HG03558 (cell line): ENCODE measurements around the gene KRTCAP2.
"Not testable (repeated sequence)": the region's sequence is repeated elsewhere in the genome, so short reads cannot be mapped to it uniquely, and the experiment has no call there.

ENCODE experiments used
- ATAC-seq: cut with Tn5 transposase; IDR thresholded peaks from one replicate; pipeline ENCODE4 v1.9.1; 2021; ENCODE audit warnings: moderate number of reproducible peaks; ENCODE audit not compliant: unreplicated experiment; ENCODE audit errors: extremely low read depth

Gene KRTCAP2

DNA sequence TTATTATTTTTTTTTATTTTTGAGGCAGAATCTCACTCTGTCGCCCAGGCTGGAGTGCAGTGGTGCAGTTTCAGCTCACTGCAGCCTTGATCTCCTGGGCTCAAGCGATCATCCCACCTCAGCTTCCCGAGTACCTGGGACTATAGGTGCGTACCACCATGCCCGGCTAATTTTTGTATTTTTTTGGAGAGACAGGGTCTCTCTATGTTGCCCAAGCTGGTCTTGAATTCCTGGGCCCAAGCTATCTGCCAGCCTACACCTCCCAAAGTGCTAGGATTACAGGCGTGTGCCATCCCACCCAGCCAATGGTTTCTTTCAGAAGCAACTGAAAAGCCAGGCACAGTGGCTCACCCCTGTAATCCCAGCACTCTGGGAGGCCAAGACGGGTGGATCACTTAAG, 2.3 kb downstream of the KRTCAP2 start:
- ATAC-seq = no peak

DNA sequence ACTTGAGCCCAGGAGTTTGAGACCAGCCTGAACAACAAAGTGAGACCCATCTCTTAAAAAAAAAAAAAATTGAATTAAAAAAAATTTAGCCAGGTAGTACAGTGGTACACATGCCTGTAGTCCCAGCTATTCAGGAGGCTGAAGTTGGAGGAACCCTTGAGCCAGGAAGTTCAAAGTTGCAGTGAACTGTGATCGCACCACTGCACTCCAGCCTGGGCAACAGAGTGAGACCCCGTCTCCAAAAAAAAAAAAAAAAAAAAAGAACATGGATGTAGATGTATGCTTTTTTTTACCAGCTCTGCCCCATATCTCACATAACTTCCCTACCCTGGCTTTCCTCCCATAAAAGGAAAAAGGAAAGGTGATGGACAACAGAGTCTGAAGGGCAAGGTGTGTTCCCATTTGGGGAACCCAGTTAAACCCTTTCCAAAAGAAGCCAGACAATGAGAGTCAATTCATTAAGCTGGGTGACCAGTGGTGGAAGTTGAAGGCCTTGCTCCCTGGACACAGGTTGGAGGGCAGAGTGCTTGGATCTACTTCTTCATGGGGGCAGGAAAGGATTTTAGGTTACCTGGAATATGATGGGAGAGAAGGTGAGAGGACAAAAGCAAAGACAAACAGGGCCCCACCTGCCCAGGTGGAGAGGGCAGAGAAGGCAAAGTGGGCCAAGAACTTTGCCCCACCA, 2.9 kb downstream of the KRTCAP2 start:
- ATAC-seq = no peak

DNA sequence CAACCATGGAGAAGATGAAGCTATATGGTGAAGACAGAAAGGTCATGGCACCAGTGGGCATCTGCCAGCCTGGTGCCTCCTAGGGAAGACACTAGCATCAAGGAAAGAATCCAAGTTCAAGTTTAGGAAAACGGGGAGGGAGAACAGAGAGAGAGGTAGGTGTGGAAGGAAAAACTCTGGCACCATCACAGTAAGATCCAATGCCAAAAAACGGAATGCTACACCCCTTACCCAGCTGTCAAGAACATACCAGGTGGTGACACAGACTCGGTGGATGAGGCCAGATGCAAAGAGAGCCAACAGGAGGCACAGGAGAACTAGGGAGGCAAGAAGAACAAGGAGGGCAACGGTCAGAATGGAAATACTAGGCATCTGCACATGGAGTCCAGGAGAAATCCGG, 3.6 kb downstream of the KRTCAP2 start:
- ATAC-seq = no peak

DNA sequence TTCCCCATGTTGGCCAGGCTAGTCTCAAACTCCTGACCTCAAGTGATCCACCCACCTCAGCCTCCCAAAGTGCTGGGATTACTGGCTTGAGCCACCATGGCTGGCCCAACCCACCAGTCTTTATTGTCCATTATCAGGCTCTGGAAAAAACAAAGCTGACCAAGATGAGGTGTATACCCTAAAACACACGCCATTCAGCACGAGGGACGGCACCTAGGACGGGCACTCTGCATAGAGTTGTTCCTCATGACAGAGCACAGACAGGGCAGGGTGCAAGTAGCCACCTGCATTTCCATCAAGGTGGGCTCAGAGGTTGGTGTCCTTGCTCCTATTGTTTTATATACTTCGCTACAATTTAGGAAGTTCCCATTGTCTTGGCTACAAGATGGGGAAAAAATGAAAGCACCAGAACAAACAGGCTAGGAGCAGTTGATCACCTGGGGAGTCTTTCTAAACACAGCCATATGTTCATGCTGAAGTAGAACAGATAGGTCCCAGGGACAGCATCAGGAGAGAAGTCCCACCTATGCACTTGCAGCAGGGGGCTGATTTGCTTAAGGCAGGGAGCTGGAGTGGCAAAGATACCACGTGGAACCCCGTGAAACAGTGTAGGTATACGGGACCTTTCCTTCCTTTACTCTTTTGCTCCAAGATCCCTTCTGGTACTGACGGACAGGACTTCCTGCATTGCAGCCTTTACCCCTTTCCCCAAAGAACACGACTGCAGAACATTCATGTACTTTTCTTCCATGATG, 4.5 kb downstream of the KRTCAP2 start:
- no peak for ATAC-seq

DNA sequence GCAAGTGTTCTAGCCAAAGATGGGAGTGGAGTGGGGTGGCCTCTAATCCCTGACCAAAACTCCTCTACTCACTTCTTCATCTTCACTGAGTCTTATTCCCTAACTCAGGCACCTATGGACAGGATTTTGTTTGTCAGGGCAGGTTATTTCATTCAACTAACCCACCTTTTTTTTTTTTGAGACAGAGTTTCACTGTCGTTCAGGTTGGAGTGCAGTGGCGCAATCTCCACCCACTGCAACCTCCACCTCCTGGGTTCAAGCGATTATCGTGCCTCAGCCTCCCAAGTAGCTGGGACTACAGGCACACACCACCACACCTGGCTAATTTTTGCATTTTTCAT, 5.0 kb downstream of the KRTCAP2 start:
- not testable (repeated sequence) for ATAC-seq

DNA sequence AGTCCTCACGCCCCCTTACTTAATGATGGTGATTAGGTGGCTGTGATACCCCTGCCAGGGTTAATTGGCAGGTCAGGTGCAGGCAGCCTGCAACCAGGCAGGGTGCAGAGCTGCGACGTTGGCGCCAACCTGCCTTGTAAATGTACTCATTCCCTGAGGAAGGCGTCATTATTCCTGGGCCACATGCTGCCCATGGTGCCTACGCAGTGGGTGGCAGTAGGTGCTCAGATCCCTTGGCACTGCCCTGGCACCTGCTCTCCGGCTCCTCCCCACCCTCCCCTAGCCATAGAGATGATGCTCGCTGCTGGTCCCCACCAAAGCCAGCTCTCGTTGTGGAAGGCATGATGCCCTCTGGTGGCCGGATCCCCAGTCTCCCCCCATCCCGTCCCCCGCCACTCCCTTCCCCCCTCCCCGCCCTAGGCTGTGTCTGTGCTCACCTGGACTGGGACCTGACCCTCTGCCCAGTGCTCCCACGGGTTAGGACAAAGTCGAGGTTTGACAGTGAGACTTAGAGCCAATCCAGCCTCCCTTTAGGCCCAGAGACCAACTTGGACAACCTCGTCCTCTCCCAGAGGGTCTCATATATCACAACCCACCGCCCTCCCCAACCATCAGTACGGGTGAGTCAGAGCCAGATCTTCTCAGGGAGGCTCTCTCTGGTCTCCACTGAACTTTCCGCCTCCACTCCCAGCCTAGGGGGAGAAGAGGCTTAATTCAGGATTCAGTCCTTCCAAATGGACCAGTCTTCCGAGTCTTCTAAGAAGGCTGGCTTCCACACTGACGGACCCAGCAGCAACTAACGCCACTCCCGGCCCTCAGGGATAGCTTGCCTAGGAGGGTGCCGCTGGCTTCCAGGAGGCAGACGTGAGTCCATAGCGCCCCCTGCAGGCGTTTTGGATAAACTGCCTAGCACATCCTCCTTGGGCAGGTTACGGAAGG, 5.7 kb downstream of the KRTCAP2 start:
- no peak for ATAC-seq

DNA sequence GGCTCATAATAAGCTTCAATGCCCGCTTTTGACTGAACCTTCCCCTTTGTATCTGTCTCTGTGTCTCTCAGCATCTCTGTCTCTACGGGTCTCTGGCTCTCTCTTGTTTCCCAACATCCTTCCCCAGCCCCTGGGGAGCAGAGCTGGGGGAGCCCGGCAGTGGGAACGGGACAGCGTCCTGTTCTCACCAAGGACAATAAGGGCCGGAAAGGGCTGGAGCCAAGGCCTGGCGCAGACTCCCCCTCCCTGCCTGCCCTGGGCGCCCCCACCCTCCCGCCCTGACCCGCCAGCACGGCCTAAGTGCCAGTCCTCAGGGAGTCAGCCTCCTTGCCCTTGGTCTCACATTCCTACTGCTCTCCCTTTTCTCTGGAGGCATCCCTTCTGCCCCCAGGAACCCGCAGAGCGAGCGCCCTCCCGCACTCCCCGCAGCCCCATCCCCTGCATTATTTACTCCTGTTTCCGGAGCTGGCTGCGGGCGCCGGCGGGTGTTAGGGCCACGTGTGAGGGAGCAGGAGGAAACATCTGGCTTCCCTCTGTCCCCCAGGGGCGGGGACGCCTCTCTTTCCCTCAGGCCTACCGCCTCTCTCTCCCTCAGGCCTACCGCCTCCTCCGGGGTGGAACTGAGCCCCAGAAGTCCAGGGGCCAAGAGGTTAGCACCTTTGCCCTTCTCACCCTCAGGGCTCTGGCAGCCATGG, 6.5 kb downstream of the KRTCAP2 start:
- no peak for ATAC-seq

DNA sequence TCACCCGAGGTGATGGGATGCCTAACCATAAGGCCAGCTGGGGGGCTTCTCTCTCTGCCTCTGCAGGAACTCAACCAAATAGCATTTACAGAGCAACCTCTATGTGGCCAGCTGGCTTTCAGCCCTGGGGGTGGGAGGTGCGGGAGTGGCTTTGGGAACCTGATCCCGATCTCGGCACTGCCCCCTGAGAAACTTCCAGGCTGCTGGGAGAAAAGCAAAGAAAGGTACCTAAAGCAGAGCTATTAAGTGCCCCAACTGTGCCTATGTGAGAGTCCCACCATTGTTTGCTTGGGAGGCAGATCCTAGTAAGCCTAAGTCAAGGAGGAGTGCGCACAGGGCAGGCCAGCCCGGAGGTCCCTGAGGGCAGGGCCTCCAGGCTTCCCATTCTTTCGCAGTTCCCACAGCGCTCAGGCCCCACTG, 7.0 kb downstream of the KRTCAP2 start:
- ATAC-seq = no peak

DNA sequence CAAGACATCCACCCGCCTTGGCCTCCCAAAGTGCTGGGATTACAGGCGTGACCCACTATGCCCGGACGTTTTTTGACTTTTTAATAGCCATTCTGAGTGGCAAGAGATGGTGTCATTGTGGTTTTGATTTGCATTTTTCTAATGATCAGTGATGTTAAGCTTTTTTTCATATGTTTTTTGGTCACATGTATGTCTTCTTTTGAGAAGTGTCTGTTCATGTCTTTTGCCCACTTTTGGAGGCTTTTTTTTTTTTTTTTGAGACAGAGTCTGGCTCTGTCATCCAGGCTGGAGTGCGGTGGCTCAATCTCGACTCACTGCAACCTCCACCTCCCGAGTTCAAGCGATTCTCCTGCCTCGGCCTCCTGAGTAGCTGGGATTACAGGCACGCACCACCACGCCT, 8.5 kb downstream of the KRTCAP2 start:
- ATAC-seq = not testable (repeated sequence)

DNA sequence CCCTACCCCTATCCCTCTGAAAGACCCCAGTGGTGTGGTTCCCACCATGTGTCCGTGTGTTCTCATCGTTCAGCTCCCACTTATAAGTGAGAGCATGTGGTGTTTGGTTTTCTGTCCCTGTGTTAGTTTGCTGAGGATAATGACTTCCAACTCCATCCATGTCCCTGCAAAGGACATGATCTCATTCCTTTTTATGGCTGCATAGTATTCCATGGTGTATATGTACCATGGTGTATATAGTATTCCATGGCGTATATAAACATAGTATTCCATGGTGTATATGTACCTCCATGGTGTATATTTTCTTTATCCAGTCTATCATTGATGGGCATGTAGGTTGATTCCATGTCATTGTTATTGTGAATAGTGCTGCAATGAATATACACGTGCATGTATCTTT, 9.3 kb downstream of the KRTCAP2 start:
- ATAC-seq = not testable (repeated sequence)

DNA sequence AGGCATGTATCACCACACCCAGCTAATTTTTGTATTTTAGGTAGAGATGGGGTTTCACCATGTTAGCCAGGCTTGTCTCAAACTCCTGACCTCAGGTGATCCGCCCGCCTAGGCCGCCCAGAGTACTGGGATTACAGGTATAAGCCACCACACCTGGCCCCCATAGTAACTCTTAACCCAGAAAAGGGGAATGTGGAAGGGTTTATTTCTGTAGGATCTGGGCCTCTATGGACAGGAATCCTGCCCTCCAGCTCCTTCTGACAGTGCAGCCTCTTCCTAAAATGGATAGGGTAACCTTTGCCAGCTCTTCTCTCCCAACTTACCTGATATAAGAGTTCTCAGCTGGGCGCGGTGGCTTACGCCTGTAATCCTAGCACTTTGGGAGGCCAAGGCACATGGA, 10.5 kb downstream of the KRTCAP2 start:
- ATAC-seq = not testable (repeated sequence)

DNA sequence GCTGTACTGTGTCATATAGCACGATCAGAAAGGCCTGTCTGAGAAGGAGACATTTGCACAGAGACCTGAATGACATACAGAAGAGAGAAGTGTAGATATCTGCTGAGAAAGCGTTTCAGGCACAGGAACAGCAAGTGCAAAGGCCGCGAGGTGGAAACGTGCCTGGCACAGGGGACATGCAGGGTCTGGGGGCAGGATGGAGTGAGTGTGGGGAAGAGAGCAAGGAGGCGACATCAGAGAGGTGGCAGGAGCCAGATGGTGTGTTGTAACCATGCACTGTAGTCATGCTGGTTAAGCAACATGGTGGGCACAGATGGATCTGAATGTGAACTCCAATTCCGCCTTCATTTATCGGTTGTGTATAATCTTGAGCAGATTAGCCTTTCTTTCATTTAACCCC, 13.0 kb downstream of the KRTCAP2 start:
- ATAC-seq = no peak

DNA sequence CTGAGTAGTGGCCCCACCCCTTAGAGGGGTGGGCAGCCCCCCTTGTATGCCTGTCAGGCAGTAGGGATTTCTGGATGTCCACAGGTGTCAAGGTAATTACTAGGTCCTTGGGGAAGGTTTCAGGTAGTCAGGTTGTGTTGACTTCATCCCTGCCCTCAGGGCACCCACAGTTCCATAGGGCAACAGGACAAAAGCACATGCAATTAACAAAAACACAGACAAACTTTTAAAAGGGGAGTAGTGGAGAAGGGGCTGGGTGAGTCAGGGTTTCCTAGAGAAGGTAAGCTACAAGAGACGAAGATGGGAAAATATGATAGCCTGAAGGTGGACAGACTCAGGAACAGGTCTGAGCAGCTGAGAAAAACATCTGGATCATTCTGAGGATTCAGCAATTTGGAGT, 14.1 kb downstream of the KRTCAP2 start:
- ATAC-seq = no peak

DNA sequence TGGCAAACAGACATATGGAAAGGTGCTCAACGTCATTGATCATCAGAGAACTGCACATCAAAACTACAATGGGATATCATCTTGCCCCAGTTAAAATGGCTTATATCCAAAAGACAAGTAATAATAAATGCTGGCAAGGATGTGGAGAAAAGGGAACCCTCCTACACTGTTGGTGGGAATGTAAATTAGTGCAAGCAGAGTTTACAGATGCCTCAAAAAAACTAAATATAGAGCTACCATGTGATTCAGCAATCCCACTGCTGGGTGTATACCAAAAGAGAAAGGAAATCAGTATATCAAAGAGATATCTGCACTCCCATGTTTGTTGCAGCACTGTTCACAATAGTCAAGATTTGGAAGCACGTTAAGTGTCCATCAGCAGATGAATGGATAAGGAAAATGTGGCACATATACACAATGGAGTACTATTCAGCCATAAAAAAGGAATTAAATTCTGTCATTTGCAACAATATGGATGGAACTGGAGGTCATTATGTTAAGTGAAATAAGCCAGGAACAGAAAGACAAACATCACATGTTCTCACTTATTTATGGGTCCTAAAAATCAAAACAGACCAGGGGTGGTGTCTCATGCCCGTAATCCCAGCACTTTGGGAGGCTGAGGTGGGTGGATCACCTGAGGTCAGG, 17.0 kb downstream of the KRTCAP2 start:
- not testable (repeated sequence) for ATAC-seq

DNA sequence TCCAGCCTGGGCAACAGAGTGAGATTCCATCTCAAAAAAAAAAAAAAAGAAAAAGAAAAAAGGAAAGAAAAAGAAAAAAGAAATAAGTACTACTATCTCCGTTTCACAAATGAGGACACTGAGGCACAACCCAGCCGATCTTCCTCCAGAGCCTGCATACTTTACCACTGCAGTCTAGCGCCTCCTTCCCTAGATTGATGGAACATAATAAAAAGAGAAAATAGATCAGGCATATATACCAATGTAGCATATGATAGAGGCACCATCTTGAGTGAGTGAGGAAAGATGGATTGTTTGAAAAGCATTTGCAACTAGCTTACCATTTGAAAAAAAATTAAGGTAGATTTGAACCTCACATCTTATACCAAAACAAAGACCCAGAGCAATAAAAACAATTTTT, 27.6 kb downstream of the KRTCAP2 start:
- ATAC-seq = no peak

DNA sequence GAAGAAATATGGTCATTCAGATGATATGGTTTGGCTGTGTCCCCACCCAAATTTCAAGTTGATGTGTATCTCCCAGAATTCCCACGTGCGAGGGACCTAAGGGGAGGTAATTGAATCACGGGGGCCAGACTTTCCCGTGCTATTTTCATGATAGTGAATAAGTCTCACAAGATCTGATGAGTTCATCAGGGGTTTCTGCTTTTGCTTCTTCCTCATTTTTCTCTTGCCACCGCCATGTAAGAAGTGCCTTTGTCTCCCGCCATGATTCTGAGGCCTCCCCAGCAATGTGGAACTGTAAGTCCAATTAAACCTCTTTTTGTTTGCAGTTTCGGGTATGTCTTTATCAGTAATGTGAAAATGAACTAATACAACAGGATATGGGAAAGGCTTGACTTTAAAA, 31.4 kb downstream of the KRTCAP2 start:
- ATAC-seq = no peak

DNA sequence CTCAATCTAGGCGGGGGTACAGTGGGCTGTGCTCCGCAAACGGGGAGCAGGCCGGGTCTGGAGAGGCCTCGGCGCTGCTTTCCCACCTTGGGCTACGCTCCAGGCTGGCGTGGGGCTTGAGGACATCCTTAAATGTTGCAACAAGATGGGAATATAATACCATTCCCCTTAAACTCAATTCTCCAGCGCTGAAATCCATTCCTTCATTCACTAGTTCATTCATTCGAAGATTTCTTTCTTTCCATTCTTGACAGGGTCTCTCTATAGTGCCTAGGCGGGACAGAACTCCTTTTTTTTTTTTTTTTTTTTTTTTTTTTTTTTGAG, 32.5 kb downstream of the KRTCAP2 start:
- no peak for ATAC-seq

DNA sequence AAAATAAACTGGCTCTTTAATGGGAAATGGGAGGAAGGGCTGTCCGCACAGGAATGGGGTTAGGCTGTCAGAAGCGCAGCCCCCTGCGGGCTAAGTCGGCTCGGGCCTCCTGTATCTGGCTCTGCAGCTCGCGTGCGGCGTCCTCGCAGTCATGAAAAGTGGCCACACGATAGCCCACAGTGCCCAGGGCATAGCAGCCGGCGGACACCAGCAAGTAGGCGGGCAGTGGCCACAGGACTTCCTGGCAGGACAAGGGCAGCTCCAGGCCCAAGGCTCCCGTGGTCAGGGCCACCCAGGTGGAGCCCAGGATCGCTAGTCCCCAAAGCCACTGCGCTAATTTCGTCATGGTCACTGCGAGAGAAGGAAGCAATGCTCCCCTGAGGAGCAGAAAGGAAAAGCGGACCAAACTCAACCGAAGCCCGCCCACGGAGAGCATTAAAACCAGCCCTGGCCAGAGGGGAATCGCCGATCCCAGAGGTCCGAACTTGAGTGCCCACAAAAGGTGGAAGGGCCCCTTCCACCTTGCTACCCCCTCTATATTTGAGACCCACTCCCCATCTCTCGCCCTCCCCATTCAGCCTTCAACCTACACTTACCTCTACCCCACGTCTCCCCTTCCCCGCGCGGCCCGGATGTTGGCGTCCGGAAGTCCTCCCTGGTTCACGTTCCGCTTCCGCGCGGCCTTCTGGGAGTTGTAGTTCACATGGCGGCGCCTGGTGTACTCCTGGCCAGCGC, 33.0 kb downstream of the KRTCAP2 start, which contains the start of gene DPM3:
TSS of gene DPM3 (minus strand) at position 637 of the 735 bp plus-strand sequence. CDS start at position 346, 291 bp downstream.
- no peak for ATAC-seq
